ENCODE results near the gene PEF1.

DNA sequence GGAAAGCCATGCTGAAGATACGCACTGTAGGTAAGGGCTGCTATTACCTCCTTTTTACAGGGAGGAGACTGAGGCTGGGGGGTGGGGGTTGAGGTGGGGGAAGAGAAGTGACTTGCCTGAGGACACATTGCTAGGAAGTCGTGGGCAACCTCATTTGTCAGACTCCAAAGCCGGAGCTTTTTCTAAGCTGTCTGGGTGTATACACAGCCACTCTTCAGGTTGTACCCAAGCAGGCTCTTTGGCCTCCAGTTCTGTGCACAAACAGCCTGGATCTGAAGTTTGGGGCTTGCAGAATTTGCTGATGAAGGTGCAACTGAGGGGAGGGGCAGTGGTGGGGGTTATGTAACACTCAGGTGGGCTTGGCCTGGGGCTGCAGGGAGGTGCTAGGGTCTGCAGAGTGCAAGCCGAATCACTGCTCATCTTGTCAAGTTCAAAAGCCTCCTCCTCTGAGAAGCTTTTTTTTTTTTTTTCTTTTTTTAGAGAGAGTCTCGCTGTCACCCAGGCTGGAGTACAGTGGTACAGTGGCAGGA, 51.5 kb downstream of the PEF1 start:
- TF ChIP-seq, protein P1, sequence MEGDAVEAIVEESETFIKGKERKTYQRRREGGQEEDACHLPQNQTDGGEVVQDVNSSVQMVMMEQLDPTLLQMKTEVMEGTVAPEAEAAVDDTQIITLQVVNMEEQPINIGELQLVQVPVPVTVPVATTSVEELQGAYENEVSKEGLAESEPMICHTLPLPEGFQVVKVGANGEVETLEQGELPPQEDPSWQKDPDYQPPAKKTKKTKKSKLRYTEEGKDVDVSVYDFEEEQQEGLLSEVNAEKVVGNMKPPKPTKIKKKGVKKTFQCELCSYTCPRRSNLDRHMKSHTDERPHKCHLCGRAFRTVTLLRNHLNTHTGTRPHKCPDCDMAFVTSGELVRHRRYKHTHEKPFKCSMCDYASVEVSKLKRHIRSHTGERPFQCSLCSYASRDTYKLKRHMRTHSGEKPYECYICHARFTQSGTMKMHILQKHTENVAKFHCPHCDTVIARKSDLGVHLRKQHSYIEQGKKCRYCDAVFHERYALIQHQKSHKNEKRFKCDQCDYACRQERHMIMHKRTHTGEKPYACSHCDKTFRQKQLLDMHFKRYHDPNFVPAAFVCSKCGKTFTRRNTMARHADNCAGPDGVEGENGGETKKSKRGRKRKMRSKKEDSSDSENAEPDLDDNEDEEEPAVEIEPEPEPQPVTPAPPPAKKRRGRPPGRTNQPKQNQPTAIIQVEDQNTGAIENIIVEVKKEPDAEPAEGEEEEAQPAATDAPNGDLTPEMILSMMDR (IDR thresholded peaks at IDR 0.05): no peak
- TF ChIP-seq ZFX (IDR thresholded peaks at IDR 0.05; ENCODE audit: borderline replicate concordance): no peak

Data from 22Rv1 (cell line).